ENCODE measurements around the gene FAM199X.
"Not testable (repeated sequence)": the region's sequence is repeated elsewhere in the genome, so short reads cannot be mapped to it uniquely, and the experiment has no call there.

FAM199X gene

DNA sequence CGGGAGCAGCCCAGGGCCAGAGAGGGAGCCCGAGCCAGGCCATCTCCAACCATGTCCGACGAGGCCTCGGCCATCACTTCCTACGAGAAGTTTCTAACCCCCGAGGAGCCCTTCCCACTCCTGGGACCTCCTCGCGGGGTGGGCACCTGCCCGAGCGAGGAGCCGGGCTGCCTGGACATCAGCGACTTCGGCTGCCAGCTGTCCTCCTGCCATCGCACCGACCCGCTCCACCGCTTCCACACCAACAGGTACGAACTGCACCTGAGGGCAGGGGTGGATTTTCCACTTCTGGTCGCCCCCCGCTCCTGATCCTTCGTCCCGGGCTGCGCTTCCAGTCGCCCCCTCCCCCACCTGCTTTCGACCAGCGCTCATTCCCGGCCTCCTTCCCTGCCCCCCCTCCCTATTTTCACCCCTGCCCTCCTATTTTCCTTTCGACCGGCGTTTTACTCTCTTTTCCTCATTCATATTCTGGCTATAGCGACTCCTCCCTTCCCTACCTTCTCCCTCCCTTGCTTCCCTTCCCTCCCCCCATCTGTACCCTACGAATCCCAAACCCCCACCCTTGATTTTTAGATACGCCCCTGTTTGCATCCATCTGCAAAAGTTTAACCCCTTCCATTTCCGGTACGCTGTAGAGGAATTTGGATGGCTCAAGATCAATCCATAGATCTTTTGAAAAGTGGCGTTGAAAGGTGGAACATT is 633 bp downstream of the FAM199X start:
- Mint-ChIP-seq H3K4me3 (peak overlapping the region; percentile 76), H3K27me3 (no peaks in the 10 kb centered on the region), H3K36me3 (ENCODE audit: low read depth) (peaks cover 4% of the 10 kb centered on the region), H3K27ac (no peak overlapping the region), H3K9me3 (no peaks in the 10 kb centered on the region), H3K4me1 (ENCODE audit: low read depth) (peaks cover 32% of the 10 kb centered on the region)

- peak overlapping the region; percentile 76 for H3K4me3 Mint-ChIP-seq
- H3K27ac Mint-ChIP-seq = no peak overlapping the region
- H3K9me3 Mint-ChIP-seq = no peaks in the 10 kb centered on the region
- H3K27me3 Mint-ChIP-seq = no peaks in the 10 kb centered on the region
- peaks cover 35% of the 10 kb centered on the region for H3K4me1 Mint-ChIP-seq (ENCODE audit: low read depth)
- peaks cover 4% of the 10 kb centered on the region for H3K36me3 Mint-ChIP-seq (ENCODE audit: low read depth)
These were observed 1.9 kb downstream of the FAM199X start for GRCh38 chrX:104168127-104168526.

DNA sequence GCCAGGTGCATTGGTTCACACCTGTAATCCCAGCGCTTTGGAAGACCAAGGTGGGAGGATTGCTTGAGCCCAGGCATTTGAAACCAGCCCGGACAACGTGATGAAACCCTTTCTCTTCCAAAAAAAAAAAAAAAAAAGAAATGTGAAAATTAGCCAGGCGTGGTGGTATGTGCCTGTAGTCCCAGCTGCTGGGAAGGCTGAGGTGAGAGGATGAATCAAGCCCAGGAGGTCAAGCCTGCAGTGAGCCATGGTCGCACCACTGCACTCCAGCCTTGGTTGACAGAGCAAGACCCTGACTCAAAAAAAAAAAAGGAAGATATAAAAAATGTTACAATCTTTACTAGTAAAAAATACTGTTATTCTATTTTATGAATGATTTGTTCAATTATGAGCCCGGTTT is 5.9 kb downstream of the FAM199X start:
- H3K4me1 Mint-ChIP-seq (ENCODE audit: low read depth) = peaks cover 30% of the 10 kb centered on the region
- H3K36me3 Mint-ChIP-seq (ENCODE audit: low read depth) = peaks cover 10% of the 10 kb centered on the region
- no peak overlapping the region for H3K4me3 Mint-ChIP-seq
- H3K27ac Mint-ChIP-seq = no peak overlapping the region
- no peaks in the 10 kb centered on the region for H3K9me3 Mint-ChIP-seq
- H3K27me3 Mint-ChIP-seq = no peaks in the 10 kb centered on the region

- Mint-ChIP-seq H3K4me3 (no peak overlapping the region), H3K9me3 (no peaks in the 10 kb centered on the region), H3K4me1 (ENCODE audit: low read depth) (peaks cover 26% of the 10 kb centered on the region), H3K27ac (no peak overlapping the region), H3K27me3 (no peaks in the 10 kb centered on the region), H3K36me3 (ENCODE audit: low read depth) (peaks cover 14% of the 10 kb centered on the region)
These were observed 6.5 kb downstream of the FAM199X start for GRCh38 chrX:104172788-104173187.

DNA sequence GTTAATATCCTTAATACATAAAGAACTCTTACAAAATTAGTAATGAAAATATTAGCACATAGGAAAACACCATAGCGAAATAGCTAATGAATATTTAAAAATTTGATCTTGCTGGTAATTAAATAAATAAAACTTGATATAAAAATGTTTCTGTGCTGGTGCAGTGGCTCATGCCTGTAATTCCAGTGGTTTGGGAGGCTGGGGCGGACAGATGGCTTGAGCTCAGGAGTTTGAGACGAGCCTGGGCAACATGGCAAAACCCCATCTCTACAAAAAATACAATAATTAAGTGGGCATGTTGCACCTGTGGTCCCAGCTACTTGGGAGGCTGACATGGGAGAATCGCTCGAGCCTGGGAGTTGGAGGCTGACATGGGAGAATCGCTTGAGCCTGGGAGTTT is 7.6 kb downstream of the FAM199X start:
- H3K4me1 Mint-ChIP-seq (ENCODE audit: low read depth) = peaks cover 15% of the 10 kb centered on the region
- H3K36me3 Mint-ChIP-seq (ENCODE audit: low read depth) = peaks cover 20% of the 10 kb centered on the region
- H3K4me3 Mint-ChIP-seq = no peak overlapping the region
- H3K27ac Mint-ChIP-seq = no peak overlapping the region
- no peaks in the 10 kb centered on the region for H3K9me3 Mint-ChIP-seq
- H3K27me3 Mint-ChIP-seq = no peaks in the 10 kb centered on the region

- no peaks in the 10 kb centered on the region for H3K9me3 Mint-ChIP-seq
- H3K27ac Mint-ChIP-seq = no peak overlapping the region
- peaks cover 18% of the 10 kb centered on the region for H3K4me1 Mint-ChIP-seq (ENCODE audit: low read depth)
- H3K4me3 Mint-ChIP-seq = no peak overlapping the region
- peaks cover 12% of the 10 kb centered on the region for H3K36me3 Mint-ChIP-seq (ENCODE audit: low read depth)
- H3K27me3 Mint-ChIP-seq = no peaks in the 10 kb centered on the region
These were observed 17.4 kb downstream of the FAM199X start for GRCh38 chrX:104183685-104184084.

DNA sequence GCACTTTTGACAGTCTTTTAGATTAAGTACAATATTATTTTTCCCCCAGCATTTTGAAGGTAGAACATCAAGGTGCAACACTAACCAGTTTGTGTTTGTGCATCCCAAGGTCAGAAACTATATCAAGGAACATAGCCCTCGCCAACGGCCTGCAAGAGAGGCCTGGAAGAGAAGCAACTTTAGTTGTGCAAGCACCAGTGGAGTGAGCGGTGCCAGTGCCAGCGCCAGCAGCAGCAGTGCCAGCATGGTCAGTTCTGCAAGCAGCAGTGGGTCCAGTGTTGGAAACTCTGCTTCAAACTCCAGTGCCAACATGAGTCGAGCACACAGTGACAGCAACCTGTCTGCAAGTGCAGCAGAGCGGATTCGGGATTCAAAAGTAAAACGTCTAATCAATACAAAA is 21.7 kb downstream of the FAM199X start:
- Mint-ChIP-seq H3K36me3 (ENCODE audit: low read depth) (peaks cover 25% of the 10 kb centered on the region), H3K4me1 (ENCODE audit: low read depth) (peaks cover 11% of the 10 kb centered on the region), H3K27ac (no peak overlapping the region), H3K27me3 (no peaks in the 10 kb centered on the region), H3K4me3 (no peak overlapping the region), H3K9me3 (no peaks in the 10 kb centered on the region)

GRCh38 chrX:104189837-104190236 is 23.6 kb downstream of the FAM199X start:
- H3K36me3 Mint-ChIP-seq (ENCODE audit: low read depth) = peaks cover 25% of the 10 kb centered on the region
- no peaks in the 10 kb centered on the region for H3K27me3 Mint-ChIP-seq

DNA sequence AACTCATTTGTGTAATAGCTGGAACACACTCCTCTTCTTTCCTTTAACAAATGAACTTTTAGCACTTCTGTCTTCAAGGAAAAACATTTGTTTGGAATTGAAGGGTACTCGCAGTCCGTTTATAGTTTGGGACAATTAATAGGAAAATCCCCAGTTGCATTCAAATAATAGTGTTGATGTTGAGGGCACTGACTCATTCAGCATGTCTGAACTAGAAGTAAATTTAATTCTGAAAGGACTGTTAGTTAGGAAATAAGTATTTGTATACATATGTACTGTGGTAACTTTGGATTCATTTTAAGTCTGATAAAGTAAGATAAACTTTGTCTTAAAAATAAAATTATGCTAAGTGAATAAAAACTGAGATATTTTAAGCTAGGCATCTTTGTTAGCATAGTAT is 27.2 kb downstream of the FAM199X start:
- Mint-ChIP-seq H3K4me1 (ENCODE audit: low read depth) (no peaks in the 10 kb centered on the region), H3K36me3 (ENCODE audit: low read depth) (peaks cover 20% of the 10 kb centered on the region), H3K27me3 (no peaks in the 10 kb centered on the region), H3K4me3 (no peak overlapping the region), H3K9me3 (no peaks in the 10 kb centered on the region), H3K27ac (no peak overlapping the region)

More at GRCh38 chrX:104189837-104190236, 23.6 kb downstream of the FAM199X start:
- Mint-ChIP-seq H3K4me3 (no peak overlapping the region), H3K27ac (no peak overlapping the region), H3K9me3 (no peaks in the 10 kb centered on the region), H3K4me1 (ENCODE audit: low read depth) (no peaks in the 10 kb centered on the region)

GRCh38 chrX:104195013-104195412 is 28.8 kb downstream of the FAM199X start:
- no peak overlapping the region for H3K27ac Mint-ChIP-seq
- H3K27me3 Mint-ChIP-seq = no peaks in the 10 kb centered on the region
- no peaks in the 10 kb centered on the region for H3K4me1 Mint-ChIP-seq (ENCODE audit: low read depth)
- H3K9me3 Mint-ChIP-seq = no peaks in the 10 kb centered on the region
- H3K4me3 Mint-ChIP-seq = no peak overlapping the region
- peaks cover 11% of the 10 kb centered on the region for H3K36me3 Mint-ChIP-seq (ENCODE audit: low read depth)

- Mint-ChIP-seq H3K9me3 (no peaks in the 10 kb centered on the region), H3K27ac (no peak overlapping the region), H3K4me3 (no peak overlapping the region), H3K36me3 (ENCODE audit: low read depth) (peaks cover 6% of the 10 kb centered on the region), H3K27me3 (no peaks in the 10 kb centered on the region), H3K4me1 (ENCODE audit: low read depth) (no peaks in the 10 kb centered on the region)
These were observed 29.3 kb downstream of the FAM199X start for GRCh38 chrX:104195489-104196084.

- Mint-ChIP-seq H3K36me3 (ENCODE audit: low read depth) (no peaks in the 10 kb centered on the region), H3K4me3 (no peak overlapping the region), H3K27ac (no peak overlapping the region), H3K27me3 (no peaks in the 10 kb centered on the region), H3K9me3 (no peaks in the 10 kb centered on the region), H3K4me1 (ENCODE audit: low read depth) (no peaks in the 10 kb centered on the region)
These were observed 39.3 kb downstream of the FAM199X start for GRCh38 chrX:104205548-104205947.

DNA sequence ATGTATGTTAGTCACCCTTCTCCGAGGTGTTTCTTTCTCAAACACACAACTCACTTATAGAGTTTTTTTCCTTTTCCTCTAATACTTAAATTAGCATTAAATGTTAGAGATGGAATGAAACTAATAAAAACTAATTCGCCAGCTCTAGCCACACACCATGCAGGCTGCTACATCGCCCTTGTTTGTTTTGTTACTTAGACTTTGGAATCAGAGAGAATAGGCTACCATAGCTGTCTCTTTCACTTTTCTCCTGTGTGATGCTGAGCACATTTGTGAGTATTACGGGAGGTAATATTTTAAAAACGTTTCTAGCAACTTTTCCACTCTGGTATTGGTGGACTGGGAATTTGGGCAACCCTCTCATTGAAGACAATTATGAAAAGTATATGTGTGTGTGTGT is 44.9 kb downstream of the FAM199X start:
- Mint-ChIP-seq H3K36me3 (ENCODE audit: low read depth) (no peaks in the 10 kb centered on the region), H3K4me1 (ENCODE audit: low read depth) (no peaks in the 10 kb centered on the region), H3K27ac (no peak overlapping the region), H3K9me3 (no peaks in the 10 kb centered on the region), H3K4me3 (no peak overlapping the region), H3K27me3 (no peaks in the 10 kb centered on the region)

DNA sequence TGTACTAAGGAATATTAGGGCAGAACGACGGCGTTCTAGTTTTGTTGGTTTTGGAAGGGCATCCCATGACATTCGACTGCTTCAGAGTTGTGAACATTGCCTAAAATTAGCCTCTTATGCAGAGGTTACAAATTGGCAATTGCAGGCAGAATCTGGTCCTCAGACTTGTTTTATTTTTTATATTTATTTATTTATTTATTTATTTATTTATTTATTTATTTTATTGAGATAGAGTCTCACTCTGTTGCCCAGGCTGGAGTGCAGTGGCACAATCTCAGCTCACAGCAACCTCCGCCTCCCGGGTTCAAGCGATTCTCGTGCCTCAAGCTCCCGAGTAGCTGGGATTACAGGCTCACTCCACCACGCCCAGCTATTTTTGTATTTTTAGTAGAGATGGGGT is 63.8 kb downstream of the FAM199X start:
- not testable (repeated sequence) for H3K4me3 Mint-ChIP-seq; H3K27ac Mint-ChIP-seq; H3K27me3 Mint-ChIP-seq; H3K4me1 Mint-ChIP-seq (ENCODE audit: low read depth); H3K9me3 Mint-ChIP-seq; H3K36me3 Mint-ChIP-seq (ENCODE audit: low read depth)

All from stimulated activated naive CD8-positive, alpha-beta T cell treated with anti-CD3 and anti-CD28 coated beads, Interleukin-15, Interleukin-2, amounts not matched to agents 100 ng/mL and 50 ng/mL, for 24 hours (primary cell).